ENCODE results near the gene NR3C2.
"Not testable (repeated sequence)": the region's sequence is repeated elsewhere in the genome, so short reads cannot be mapped to it uniquely, and the experiment has no call there.

NR3C2 gene

DNA sequence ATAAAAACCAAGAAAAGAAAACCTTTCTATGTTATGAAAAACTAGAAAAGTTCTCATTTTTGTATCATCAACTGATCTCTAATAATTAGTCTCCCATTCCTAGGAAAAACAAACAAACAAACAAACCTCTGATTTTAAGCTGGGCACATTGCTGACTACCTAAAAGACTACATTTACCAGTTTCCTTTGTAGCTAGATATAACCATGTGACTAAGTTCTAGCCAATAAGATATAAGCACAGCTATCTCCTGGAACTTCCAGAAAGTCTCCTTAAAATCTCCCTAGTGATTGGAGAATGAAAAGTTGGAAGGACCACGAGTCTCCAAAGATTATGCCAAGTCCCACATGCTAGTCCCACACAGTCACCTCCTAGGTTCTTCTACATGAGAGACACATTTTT, 108.9 kb downstream of the NR3C2 start:
- Mint-ChIP-seq H3K27ac (no peak overlapping the region), H3K4me1 (peaks cover 0 to 1% of the 10 kb centered on the region in 2 donors), H3K36me3 (peaks cover 0 to 3% of the 10 kb centered on the region in 2 donors), H3K27me3 (no peaks in the 10 kb centered on the region), H3K9me3 (no peaks in the 10 kb centered on the region), H3K4me3 (no peak overlapping the region)
- DNase-seq (no peak), ATAC-seq (replicated peaks) (no peak)

DNA sequence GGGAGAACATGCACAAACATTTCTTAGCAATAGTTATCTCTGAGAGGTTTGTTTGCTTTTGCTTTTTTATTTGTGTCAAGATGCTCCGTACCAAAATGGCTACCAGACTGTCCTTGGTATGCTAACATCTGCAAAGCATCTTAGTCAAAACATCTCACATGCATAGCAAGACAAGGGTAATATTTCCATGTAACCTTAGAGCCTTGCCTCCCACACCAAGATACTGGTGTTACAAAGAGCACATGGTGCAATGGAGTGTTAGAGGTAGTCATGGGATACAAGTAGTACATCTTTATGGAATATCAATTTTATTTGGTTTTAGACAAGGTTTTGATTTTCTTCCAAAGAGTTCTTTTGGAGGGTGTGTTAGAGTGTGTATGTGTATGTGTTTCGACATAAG, 109.7 kb downstream of the NR3C2 start:
- Mint-ChIP-seq H3K4me1 (peaks cover 0 to 8% of the 10 kb centered on the region in 2 donors), H3K4me3 (no peak overlapping the region), H3K9me3 (no peaks in the 10 kb centered on the region), H3K36me3 (peaks cover 0 to 3% of the 10 kb centered on the region in 2 donors), H3K27ac (no peak overlapping the region), H3K27me3 (no peaks in the 10 kb centered on the region)
- DNase-seq (no peak), ATAC-seq (replicated peaks) (no peak)

- ATAC-seq (replicated peaks): no peak
- H3K27me3 Mint-ChIP-seq: no peaks in the 10 kb centered on the region
- no peak overlapping the region for H3K4me3 Mint-ChIP-seq
- no peak for DNase-seq
- H3K9me3 Mint-ChIP-seq: no peaks in the 10 kb centered on the region
- H3K36me3 Mint-ChIP-seq: peaks cover 0 to 3% of the 10 kb centered on the region in 2 donors
- no peak overlapping the region for H3K27ac Mint-ChIP-seq
- H3K4me1 Mint-ChIP-seq: peaks cover 0 to 8% of the 10 kb centered on the region in 2 donors
Observed at GRCh38 chr4:148330724-148331123, 111.5 kb downstream of the NR3C2 start.

DNA sequence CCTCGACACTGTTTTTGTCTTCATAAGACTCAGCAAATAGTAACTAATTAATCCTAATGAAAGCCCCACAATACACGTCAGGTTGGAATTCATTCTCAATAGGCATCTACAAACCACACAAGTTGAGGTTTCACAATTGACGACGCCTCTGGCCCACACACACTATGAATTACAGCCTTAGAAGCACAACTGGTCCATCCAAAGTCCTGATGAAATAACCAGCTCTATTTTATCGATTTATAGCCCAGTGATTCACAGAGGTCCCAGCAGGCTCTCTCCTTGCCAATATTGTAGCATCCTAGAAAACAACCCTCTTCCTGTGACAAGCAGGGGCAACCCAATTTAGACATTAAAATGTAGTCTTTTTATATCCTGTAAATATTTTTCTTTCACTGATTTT, 112.1 kb downstream of the NR3C2 start:
- no peak overlapping the region for H3K27ac Mint-ChIP-seq

GRCh38 chr4:148329751-148330150, 112.5 kb downstream of the NR3C2 start:
- no peak overlapping the region for H3K4me3 Mint-ChIP-seq
- no peaks in the 10 kb centered on the region for H3K9me3 Mint-ChIP-seq
- H3K4me1 Mint-ChIP-seq: peaks cover 0 to 8% of the 10 kb centered on the region in 2 donors

More for the DNA sequence above, 112.1 kb downstream of the NR3C2 start:
- DNase-seq (no peak), ATAC-seq (replicated peaks) (no peak)
- no peak overlapping the region for H3K4me3 Mint-ChIP-seq
- peaks cover 0 to 8% of the 10 kb centered on the region in 2 donors for H3K4me1 Mint-ChIP-seq
- no peaks in the 10 kb centered on the region for H3K9me3 Mint-ChIP-seq
- H3K36me3 Mint-ChIP-seq: peaks cover 0 to 6% of the 10 kb centered on the region in 2 donors
- H3K27me3 Mint-ChIP-seq: no peaks in the 10 kb centered on the region

DNA sequence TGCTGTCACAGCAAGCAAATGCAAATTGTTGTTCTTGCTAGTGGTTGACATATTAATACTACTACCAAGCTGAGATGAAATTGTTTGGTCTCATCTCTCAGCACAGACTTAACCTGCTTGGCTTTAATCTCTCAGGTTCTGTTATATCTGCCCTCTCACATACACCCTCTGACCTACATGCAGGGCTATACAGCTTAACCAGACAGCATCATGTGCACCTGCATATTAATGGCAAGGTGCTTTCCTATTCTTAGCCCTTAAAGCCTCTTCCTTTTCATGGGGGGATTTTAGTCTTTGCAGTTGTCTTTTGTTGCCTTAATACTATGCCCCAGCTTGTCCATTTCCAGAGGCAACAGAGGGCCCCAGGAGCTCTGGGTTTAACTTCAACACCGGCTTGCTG, 114.5 kb downstream of the NR3C2 start:
- Mint-ChIP-seq H3K27ac (no peak overlapping the region), H3K4me1 (peaks cover 3 to 8% of the 10 kb centered on the region in 2 donors), H3K9me3 (peaks cover 4 to 8% of the 10 kb centered on the region in 2 donors), H3K36me3 (peaks cover 6 to 14% of the 10 kb centered on the region in 2 donors), H3K27me3 (no peaks in the 10 kb centered on the region), H3K4me3 (no peak overlapping the region)
- no peak for DNase-seq
- peak; percentile 51 to 56 for ATAC-seq (replicated peaks)

More at GRCh38 chr4:148329751-148330150, 112.5 kb downstream of the NR3C2 start:
- H3K36me3 Mint-ChIP-seq: peaks cover 1 to 8% of the 10 kb centered on the region in 2 donors
- ATAC-seq (replicated peaks) (no peak), DNase-seq (no peak)
- no peaks in the 10 kb centered on the region for H3K27me3 Mint-ChIP-seq
- no peak overlapping the region for H3K27ac Mint-ChIP-seq

- H3K27ac Mint-ChIP-seq; H3K9me3 Mint-ChIP-seq; DNase-seq; ATAC-seq (replicated peaks); H3K4me1 Mint-ChIP-seq; H3K4me3 Mint-ChIP-seq; H3K27me3 Mint-ChIP-seq: not testable (repeated sequence)
- H3K36me3 Mint-ChIP-seq: peaks cover 6 to 14% of the 10 kb centered on the region in 2 donors
Observed at GRCh38 chr4:148323316-148323715, 118.9 kb downstream of the NR3C2 start.

DNA sequence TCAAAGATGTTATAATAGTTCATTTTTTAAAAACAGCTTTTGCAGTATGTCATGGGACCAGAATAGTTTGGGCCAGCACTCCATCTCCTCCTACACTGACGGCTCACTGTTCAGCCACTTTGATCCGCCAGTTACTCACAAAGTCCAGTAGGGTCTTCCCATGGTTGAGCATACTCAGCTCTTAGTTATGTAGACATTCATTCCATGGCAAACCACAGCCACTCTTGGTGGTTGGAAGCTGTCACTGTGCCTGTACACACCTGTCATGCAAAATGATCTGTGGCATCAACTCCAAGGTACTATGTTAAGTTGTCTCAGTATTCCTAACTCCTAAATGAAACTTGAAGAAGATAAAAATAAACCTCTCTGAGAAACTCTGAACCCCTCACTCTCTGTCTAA, 127.2 kb downstream of the NR3C2 start:
- DNase-seq: no peak
- Mint-ChIP-seq H3K4me1 (no peaks in the 10 kb centered on the region), H3K27me3 (no peaks in the 10 kb centered on the region), H3K36me3 (no peaks in the 10 kb centered on the region), H3K27ac (no peak overlapping the region), H3K9me3 (peaks cover 0 to 2% of the 10 kb centered on the region in 2 donors), H3K4me3 (no peak overlapping the region)
- no peak for ATAC-seq (replicated peaks)

DNA sequence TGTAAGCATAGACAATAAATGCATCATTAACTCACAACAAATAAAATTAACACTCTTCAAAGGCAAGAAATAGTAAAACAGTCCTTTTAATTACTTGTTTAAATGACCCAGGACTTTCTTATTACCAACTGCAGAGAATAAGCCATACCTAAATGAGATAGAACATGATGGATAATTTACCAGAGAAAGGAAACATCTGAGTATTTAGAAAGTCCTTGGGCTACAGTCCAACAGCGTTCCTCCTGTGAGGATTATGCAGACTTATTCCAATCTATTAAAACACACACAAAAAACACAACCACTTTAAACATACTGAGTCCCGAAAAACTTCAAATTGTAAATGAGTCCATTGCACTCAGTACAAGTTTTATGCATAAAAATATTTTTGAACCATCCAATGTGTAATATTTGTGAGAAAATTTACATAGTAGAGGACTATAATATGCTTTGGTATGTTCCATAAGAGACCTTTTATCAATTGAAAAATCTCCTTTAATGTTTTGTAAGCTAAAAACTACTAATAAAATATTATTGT, 129.2 kb downstream of the NR3C2 start:
- no peaks in the 10 kb centered on the region for H3K9me3 Mint-ChIP-seq
- no peaks in the 10 kb centered on the region for H3K27me3 Mint-ChIP-seq
- ATAC-seq (replicated peaks): no peak
- H3K36me3 Mint-ChIP-seq: no peaks in the 10 kb centered on the region
- no peak overlapping the region for H3K4me3 Mint-ChIP-seq
- DNase-seq: no peak
- H3K4me1 Mint-ChIP-seq: no peaks in the 10 kb centered on the region
- no peak overlapping the region for H3K27ac Mint-ChIP-seq

DNA sequence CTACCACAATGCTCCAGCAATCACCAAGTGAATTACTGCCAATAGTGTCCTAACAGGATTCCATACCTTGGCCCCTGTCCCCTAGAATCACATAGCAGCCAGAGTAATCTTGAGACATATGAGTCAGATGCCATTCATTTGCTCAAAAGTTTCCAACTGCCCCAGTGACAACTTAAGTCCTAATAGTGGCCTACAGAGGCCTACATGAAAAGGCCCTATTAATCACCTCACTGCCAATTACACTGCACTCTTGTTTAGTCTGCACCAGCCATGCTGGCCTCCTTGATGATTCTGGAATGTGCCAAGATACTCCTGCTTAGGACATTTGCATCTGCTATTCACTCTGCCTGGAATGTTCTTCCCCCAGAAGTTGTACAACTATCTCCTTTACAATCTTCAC, 130.7 kb downstream of the NR3C2 start:
- Mint-ChIP-seq H3K9me3 (no peaks in the 10 kb centered on the region), H3K27ac (no peak overlapping the region), H3K4me3 (no peak overlapping the region), H3K27me3 (no peaks in the 10 kb centered on the region), H3K4me1 (no peaks in the 10 kb centered on the region), H3K36me3 (no peaks in the 10 kb centered on the region)
- ATAC-seq (replicated peaks) (peak in 1 of 2 donors; percentile 18), DNase-seq (no peak)

GRCh38 chr4:148310756-148311155, 131.5 kb downstream of the NR3C2 start:
- Mint-ChIP-seq H3K36me3 (no peaks in the 10 kb centered on the region), H3K27ac (no peak overlapping the region), H3K4me1 (no peaks in the 10 kb centered on the region), H3K9me3 (no peaks in the 10 kb centered on the region), H3K27me3 (no peaks in the 10 kb centered on the region), H3K4me3 (no peak overlapping the region)
- no peak for DNase-seq
- no peak for ATAC-seq (replicated peaks)

DNA sequence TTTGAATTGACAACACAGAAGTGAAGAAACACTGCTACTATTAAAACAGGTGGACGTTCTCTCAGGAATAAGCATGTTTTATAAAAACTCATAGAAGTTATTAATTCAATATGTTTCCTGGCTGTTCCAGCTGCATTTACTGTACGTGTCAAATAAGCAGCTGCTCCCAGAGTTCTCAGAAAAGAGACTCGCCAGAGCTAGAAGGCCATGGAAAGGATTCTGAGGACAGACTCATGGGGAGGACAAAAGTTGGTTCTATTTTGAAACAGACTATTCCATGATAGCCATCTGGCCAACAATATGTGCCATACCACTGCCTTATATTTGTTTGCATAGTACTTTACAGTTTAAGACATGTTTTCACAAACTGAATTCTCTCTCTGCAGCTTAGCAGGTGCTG, 136.5 kb downstream of the NR3C2 start:
- no peak for ATAC-seq (replicated peaks)
- Mint-ChIP-seq H3K4me3 (no peak overlapping the region), H3K27me3 (no peaks in the 10 kb centered on the region)

GRCh38 chr4:148302416-148302815, 139.8 kb downstream of the NR3C2 start:
- Mint-ChIP-seq H3K4me3 (no peak overlapping the region), H3K4me1 (no peaks in the 10 kb centered on the region), H3K9me3 (peaks cover 0 to 7% of the 10 kb centered on the region in 2 donors), H3K27ac (no peak overlapping the region), H3K36me3 (peaks cover 7 to 10% of the 10 kb centered on the region in 2 donors), H3K27me3 (no peaks in the 10 kb centered on the region)
- ATAC-seq (replicated peaks) (no peak), DNase-seq (no peak)

More for the DNA sequence above, 136.5 kb downstream of the NR3C2 start:
- peaks cover 0 to 4% of the 10 kb centered on the region in 2 donors for H3K9me3 Mint-ChIP-seq
- peaks cover 2 to 4% of the 10 kb centered on the region in 2 donors for H3K36me3 Mint-ChIP-seq
- no peaks in the 10 kb centered on the region for H3K4me1 Mint-ChIP-seq
- no peak overlapping the region for H3K27ac Mint-ChIP-seq
- DNase-seq: no peak

DNA sequence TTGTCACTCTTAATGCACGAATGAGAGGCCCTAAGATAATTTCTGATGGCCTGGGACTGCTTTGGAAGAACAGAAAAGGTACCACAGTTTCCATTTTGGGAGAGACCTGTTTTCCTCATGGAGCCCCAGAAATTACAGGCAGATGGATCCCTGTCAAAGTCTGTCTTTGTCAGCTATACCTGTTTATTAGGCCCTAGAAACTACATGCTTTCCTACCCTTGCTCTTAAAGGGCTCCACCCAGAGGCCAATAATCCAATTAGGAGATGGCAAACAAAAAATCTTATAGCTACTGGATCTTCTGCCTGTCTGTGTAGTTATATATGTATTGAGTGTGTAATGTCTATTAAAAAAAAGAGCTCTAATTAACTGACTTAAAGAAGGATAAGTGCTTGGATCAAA, 141.3 kb downstream of the NR3C2 start:
- ATAC-seq (replicated peaks) (no peak), DNase-seq (no peak)
- Mint-ChIP-seq H3K4me1 (no peaks in the 10 kb centered on the region), H3K36me3 (peaks cover 7 to 10% of the 10 kb centered on the region in 2 donors), H3K9me3 (peaks cover 0 to 7% of the 10 kb centered on the region in 2 donors), H3K27me3 (no peaks in the 10 kb centered on the region), H3K27ac (no peak overlapping the region), H3K4me3 (no peak overlapping the region)

DNA sequence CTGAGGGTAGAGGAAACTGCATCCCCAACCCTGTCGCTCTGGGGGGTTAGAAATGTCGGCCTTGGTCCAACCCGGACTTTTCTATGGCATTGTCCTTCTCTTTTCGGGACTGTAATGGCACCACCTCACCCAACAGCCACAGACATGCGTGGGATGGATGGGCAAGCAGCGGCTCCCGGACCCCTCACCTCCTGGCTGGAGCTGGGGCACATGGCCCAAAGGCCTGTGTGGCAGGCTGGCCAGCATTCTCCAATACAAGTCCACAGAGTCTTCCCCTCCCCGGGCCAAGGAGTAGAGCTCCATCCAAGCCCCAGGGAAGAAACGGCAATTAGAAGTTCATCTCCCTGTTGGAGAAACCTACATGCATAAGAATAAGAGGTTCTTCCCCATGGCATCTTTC, 142.9 kb downstream of the NR3C2 start:
- Mint-ChIP-seq H3K9me3 (peaks cover 0 to 7% of the 10 kb centered on the region in 2 donors), H3K4me3 (no peak overlapping the region), H3K4me1 (peaks cover 6% of the 10 kb centered on the region in 2 donors), H3K36me3 (peaks cover 7 to 10% of the 10 kb centered on the region in 2 donors), H3K27ac (no peak overlapping the region), H3K27me3 (no peaks in the 10 kb centered on the region)
- DNase-seq: no peak
- ATAC-seq (replicated peaks): no peak
